C4-2B (cell line): ENCODE measurements around the gene C11orf54.

Experiments
- CTCF ChIP-seq: fragments of 450-650 bp; conservative IDR thresholded peaks from 2 replicates; pipeline ENCODE4 v1.5.1; 2017; ENCODE audit warnings: mild to moderate bottlenecking
- ZFX ChIP-seq: fragments of 450-650 bp; IDR thresholded peaks from 2 replicates; pipeline ENCODE4 v1.6.1; 2017

- no peak for TF ChIP-seq CTCF
- TF ChIP-seq ZFX: no peak
Observed at GRCh38 chr11:93747122-93747521, 5.7 kb downstream of the C11orf54 start.
